B cell (primary cell): Measurements from ENCODE around the gene SEC14L1. TPM values are rescaled to one million over a fixed set of nuclear protein-coding genes. Genes with fewer than 3 reads are reported as not detected.

Experiments
- ATAC-seq: fragments of 200-7000 bp; cut with Tn5 transposase; one replicate; pipeline ENCODE4 v1.10.0; 2021; ENCODE audit warnings: low read depth, mild to moderate bottlenecking, moderate number of reproducible peaks, moderate library complexity
- CTCF ChIA-PET: fragments of 350-600 bp; sonication (Branson Sonifier 250); formaldehyde crosslinking; loops from one replicate; lab custom pipeline; 2021; ENCODE audit warnings: antibody characterized with exemption, inconsistent platforms; lab: Charles Lee
- POLR2A ChIA-PET: fragments of 350-600 bp; sonication (Branson Sonifier 250); formaldehyde crosslinking; loops from one replicate; lab custom pipeline; 2021; ENCODE audit warnings: antibody characterized with exemption; lab: Charles Lee
- DNase-seq: peaks from one replicate; pipeline ENCODE4 v3.0.0; 2013
- H2AFZ ChIP-seq: 2 replicates; pipeline ENCODE4 v1.6.1; 2012; ENCODE audit warnings: mild to moderate bottlenecking, low read depth, low read length; ENCODE audit not compliant: insufficient read depth, poor library complexity, severe bottlenecking
- H3K27ac ChIP-seq, 2 donors: 1 replicate in 1 of 2; 2 replicates in 1 of 2; pipeline ENCODE4 v1.5.1; 2012 to 2013; ENCODE audit warnings: low read length in 2 of 2, mild to moderate bottlenecking in 2 of 2, moderate library complexity in 1 of 2
- H3K27me3 ChIP-seq, 4 experiments: fragments of 200-600 bp in 1 of 4; sonication (generic) in 1 of 4; replicated peaks in 1 of 4; 1 replicate in 2 of 4; 2 replicates in 2 of 4; pipeline versions ENCODE4 v1.6.1 to v1.7.0; 2013 to 2016; ENCODE audit warnings: low read length in 3 of 4, mild to moderate bottlenecking in 2 of 4, mixed read lengths in 1 of 4, moderate library complexity in 1 of 4; ENCODE audit not compliant: insufficient read depth in 4 of 4, control insufficient read depth in 3 of 4; ENCODE audit errors: control extremely low read depth in 1 of 4
- H3K36me3 ChIP-seq, 2 experiments: replicated peaks in 1 of 2; 1 replicate in 1 of 2; 2 replicates in 1 of 2; pipeline versions ENCODE4 v1.6.1 to v1.7.1; 2013; ENCODE audit warnings: low read length in 1 of 2; ENCODE audit not compliant: insufficient read depth in 2 of 2, control insufficient read depth in 1 of 2; ENCODE audit errors: control extremely low read depth in 1 of 2, extremely low read depth in 1 of 2
- H3K4me1 ChIP-seq, 2 donors: fragments of 200-600 bp in 1 of 2; sonication (generic) in 1 of 2; 1 replicate in 1 of 2; 2 replicates in 1 of 2; pipeline versions ENCODE4 v1.5.1 to v1.6.1; 2013 to 2017; ENCODE audit warnings: low read length in 2 of 2; ENCODE audit not compliant: control insufficient read depth in 2 of 2, insufficient read depth in 2 of 2
- H3K4me2 ChIP-seq: replicated peaks from 2 replicates; pipeline ENCODE3; 2012; ENCODE audit warnings: mild to moderate bottlenecking, low read depth, low read length; ENCODE audit not compliant: poor library complexity, severe bottlenecking
- H3K4me3 ChIP-seq, 5 experiments: fragments of 200-600 bp in 1 of 5; sonication (generic) in 1 of 5; 1 replicate in 3 of 5; 2 replicates in 2 of 5; pipeline versions ENCODE4 v1.5.1 to v1.7.0; 2011 to 2016; ENCODE audit warnings: low read length in 4 of 5, mild to moderate bottlenecking in 4 of 5, low read depth in 2 of 5, control low read depth in 1 of 5, moderate library complexity in 1 of 5; ENCODE audit not compliant: insufficient read depth in 1 of 5; ENCODE audit errors: control extremely low read depth in 1 of 5, extremely low read depth in 1 of 5
- H3K79me2 ChIP-seq: fragments of 200-600 bp; sonication (generic); one replicate; pipeline ENCODE4 v1.6.0; 2016; ENCODE audit warnings: low read length; ENCODE audit not compliant: control insufficient read depth, insufficient read depth
- H3K9ac ChIP-seq: fragments of 200-600 bp; sonication (generic); 2 replicates; pipeline ENCODE4 v1.6.1; 2017; ENCODE audit warnings: mild to moderate bottlenecking, low read length, moderate library complexity
- H3K9me3 ChIP-seq, 3 donors: one replicate each; pipeline versions ENCODE4 v1.6.1 to v1.7.1; 2013; ENCODE audit warnings: low read length in 2 of 3; ENCODE audit not compliant: control insufficient read depth in 2 of 3, insufficient read depth in 1 of 3; ENCODE audit errors: control extremely low read depth in 1 of 3
- H4K20me1 ChIP-seq: 2 replicates; pipeline ENCODE4 v1.6.0; 2012; ENCODE audit warnings: mild to moderate bottlenecking, low read length; ENCODE audit not compliant: insufficient read depth, control insufficient read depth, poor library complexity, severe bottlenecking
- H3K27ac Mint-ChIP-seq: one replicate; pipeline ENCODE4 v1.8.0; 2021; ENCODE audit warnings: mixed read lengths
- H3K27me3 Mint-ChIP-seq: one replicate; pipeline ENCODE4 v1.8.0; 2021; ENCODE audit warnings: mixed read lengths
- H3K4me1 Mint-ChIP-seq: one replicate; pipeline ENCODE4 v1.8.0; 2021; ENCODE audit warnings: mixed read lengths
- H3K4me3 Mint-ChIP-seq: one replicate; pipeline ENCODE4 v1.8.0; 2021; ENCODE audit warnings: mixed read lengths
- H3K9me3 Mint-ChIP-seq: one replicate; pipeline ENCODE4 v1.8.0; 2022; ENCODE audit warnings: mixed read lengths; ENCODE audit not compliant: insufficient read depth
- EZH2 ChIP-seq: IDR thresholded peaks from 2 replicates; pipeline ENCODE4 v1.6.1; 2012; ENCODE audit warnings: borderline replicate concordance, low read depth, mild to moderate bottlenecking, moderate library complexity, low read length; ENCODE audit not compliant: insufficient read depth, poor library complexity, severe bottlenecking
- WGBS: methylation state at CpG from one replicate; pipeline ENCODE4 v1.1.5; 2013; ENCODE audit warnings: missing lambda C conversion rate; ENCODE audit not compliant: insufficient coverage; 5-methylcytosine and 5-hydroxymethylcytosine counted together
- intact Hi-C: fragments of 100-400 bp; cut with micrococcal nuclease; formaldehyde crosslinking; loops from one replicate; pipeline ENCODE4 v1.10.0; 2022
- polyA plus RNA-seq: library from polyadenylated mRNA; depleted of rRNA; stranded (reverse); fragments of >200 nt; gene quantifications from 2 replicates; pipeline ENCODE4 v1.2.3, GENCODE V29; 2012
- total RNA-seq, 2 donors: library from RNA; stranded (reverse); fragments of 120-200 nt in 1 of 2; gene quantifications; 1 replicate in 1 of 2; 2 replicates in 1 of 2; pipeline versions ENCODE4 v1.2.3 to v1.2.4, GENCODE V29; 2013 to 2022
- TF ChIP-seq, protein P1 (sequence below): fragments of 200-600 bp; IDR thresholded peaks from one replicate; pipeline ENCODE4 v1.8.0; 2022; ENCODE audit warnings: antibody characterized with exemption, mild to moderate bottlenecking

Gene SEC14L1
- total and polyA plus RNA-seq, 2 donors (not counting 1 experiment from before 2014, with no cell fraction given): 37.7 to 103 TPM

DNA sequence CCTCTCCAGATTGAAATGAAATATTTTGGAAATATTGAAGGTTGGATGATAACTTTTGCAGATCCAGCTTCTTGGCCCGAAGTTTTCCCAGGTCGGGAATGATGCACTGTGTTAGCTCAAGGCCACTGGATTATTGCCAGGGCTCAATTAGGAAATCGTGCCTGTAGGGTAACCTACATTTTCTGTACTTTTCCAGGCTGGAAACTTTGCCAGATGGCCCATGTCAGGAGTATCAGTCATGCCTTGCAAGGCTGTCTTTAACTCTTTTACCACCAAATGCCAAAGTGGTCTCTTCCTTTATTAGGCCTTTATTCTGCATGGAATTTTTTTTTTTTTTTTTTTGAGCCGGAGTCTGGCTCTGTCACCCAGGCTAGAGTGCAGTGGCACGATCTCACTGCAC is 8.9 kb upstream of the SEC14L1 start:
- Histone ChIP-seq H3K9ac (no peak overlapping the region), H3K4me2 (no peak overlapping the region), H3K9me3 (peaks cover 0 to 10% (median 0%) of the 10 kb centered on the region in 3 donors), H3K4me1 (peaks cover 4 to 8% of the 10 kb centered on the region in 2 donors), H3K27ac (no peak overlapping the region), H2AFZ (no peak overlapping the region), H3K36me3 (no peaks in the 10 kb centered on the region), H4K20me1 (no peaks in the 10 kb centered on the region), H3K79me2 (no peaks in the 10 kb centered on the region), H3K27me3 (peaks cover 0 to 7% (median 0%) of the 10 kb centered on the region in 4 experiments), H3K4me3 (no peak overlapping the region)
- POLR2A ChIA-PET: no interaction called here
- 95% methylated on average over 3 of the region's 5 CpGs for WGBS
- intact Hi-C loops: no loop called here
- no peak overlapping the region for H3K27ac Mint-ChIP-seq
- CTCF ChIA-PET: interaction anchor here (0.7 kb wide), 1 partner anchor 298 kb away, joined by 3 read pairs; no protein-coding TSS in a partner anchor
- no peak for ATAC-seq
- no peaks in the 10 kb centered on the region for H3K9me3 Mint-ChIP-seq
- H3K4me1 Mint-ChIP-seq: peaks cover 8% of the 10 kb centered on the region
- H3K4me3 Mint-ChIP-seq: no peak overlapping the region
- no peak for DNase-seq
- TF ChIP-seq, protein P1, sequence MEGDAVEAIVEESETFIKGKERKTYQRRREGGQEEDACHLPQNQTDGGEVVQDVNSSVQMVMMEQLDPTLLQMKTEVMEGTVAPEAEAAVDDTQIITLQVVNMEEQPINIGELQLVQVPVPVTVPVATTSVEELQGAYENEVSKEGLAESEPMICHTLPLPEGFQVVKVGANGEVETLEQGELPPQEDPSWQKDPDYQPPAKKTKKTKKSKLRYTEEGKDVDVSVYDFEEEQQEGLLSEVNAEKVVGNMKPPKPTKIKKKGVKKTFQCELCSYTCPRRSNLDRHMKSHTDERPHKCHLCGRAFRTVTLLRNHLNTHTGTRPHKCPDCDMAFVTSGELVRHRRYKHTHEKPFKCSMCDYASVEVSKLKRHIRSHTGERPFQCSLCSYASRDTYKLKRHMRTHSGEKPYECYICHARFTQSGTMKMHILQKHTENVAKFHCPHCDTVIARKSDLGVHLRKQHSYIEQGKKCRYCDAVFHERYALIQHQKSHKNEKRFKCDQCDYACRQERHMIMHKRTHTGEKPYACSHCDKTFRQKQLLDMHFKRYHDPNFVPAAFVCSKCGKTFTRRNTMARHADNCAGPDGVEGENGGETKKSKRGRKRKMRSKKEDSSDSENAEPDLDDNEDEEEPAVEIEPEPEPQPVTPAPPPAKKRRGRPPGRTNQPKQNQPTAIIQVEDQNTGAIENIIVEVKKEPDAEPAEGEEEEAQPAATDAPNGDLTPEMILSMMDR: no peak
- TF ChIP-seq EZH2: no peak
- H3K27me3 Mint-ChIP-seq: peaks cover 18% of the 10 kb centered on the region

DNA sequence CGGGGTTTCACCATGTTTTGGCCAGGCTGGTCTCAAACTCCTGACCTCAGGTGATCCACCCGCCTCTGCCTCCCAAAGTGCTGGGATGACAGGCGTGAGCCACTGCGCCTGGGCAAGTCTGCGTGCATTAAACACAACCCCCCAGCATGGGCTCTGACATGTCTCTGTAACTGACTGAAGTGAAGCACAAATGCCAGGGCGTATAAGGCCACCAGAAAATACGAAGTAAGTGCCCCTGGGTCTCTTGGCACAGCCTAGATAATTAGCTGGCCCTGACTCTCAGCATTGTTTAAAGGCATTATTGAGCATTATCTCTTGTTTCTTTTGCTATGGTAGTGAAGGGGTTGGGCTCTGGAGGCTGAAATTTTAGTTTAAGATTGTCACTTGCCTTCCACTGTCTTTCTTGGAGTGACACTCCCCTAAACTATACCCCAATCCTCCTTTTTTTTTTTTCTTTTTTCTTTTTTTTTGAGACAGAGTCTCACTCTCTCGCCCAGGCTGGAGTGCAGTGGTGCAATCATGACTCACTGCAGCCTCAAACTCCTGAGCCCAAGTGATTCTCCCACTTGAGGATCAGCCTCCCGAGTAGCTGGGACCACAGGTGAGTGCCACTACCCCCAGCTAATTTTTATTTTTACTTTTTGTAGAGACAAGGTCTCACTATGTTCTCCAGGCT is 8.2 kb upstream of the SEC14L1 start:
- DNase-seq (no peak), ATAC-seq (no peak)
- H3K27ac Mint-ChIP-seq: no peak overlapping the region
- no peaks in the 10 kb centered on the region for H4K20me1 ChIP-seq
- H3K27me3 ChIP-seq: peaks cover 0 to 7% (median 0%) of the 10 kb centered on the region in 4 experiments
- H3K36me3 ChIP-seq: no peaks in the 10 kb centered on the region
- H3K27me3 Mint-ChIP-seq: peaks cover 17% of the 10 kb centered on the region
- WGBS: 95% methylated on average over 7 of the region's 9 CpGs
- H3K9me3 Mint-ChIP-seq: no peaks in the 10 kb centered on the region
- H3K27ac ChIP-seq: no peak overlapping the region
- no peak overlapping the region for H3K4me2 ChIP-seq
- H3K4me1 Mint-ChIP-seq: peaks cover 6% of the 10 kb centered on the region
- peaks cover 4 to 7% of the 10 kb centered on the region in 2 donors for H3K4me1 ChIP-seq
- H2AFZ ChIP-seq: no peak overlapping the region
- no peak overlapping the region for H3K4me3 Mint-ChIP-seq
- no peaks in the 10 kb centered on the region for H3K79me2 ChIP-seq
- no peak overlapping the region for H3K9ac ChIP-seq
- no peak overlapping the region for H3K4me3 ChIP-seq
- TF ChIP-seq, protein P1: no peak
- TF ChIP-seq EZH2: no peak
- intact Hi-C loops: no loop called here
- H3K9me3 ChIP-seq: peaks cover 0 to 13% (median 0%) of the 10 kb centered on the region in 3 donors
- ChIA-PET CTCF (interaction anchor here (1.4 kb wide), 1 partner anchor 626 kb away, joined by 3 read pairs; no protein-coding TSS in a partner anchor), POLR2A (interaction anchor here (0.7 kb wide), 1 partner anchor 39 kb away, joined by 4 read pairs; no protein-coding TSS in a partner anchor)
